D721Med (cell line): ENCODE measurements around the gene SCLY.

ENCODE experiments used
- DNase-seq: peaks from one replicate; pipeline ENCODE4 v3.0.0; 2011; ENCODE audit warnings: low spot score; ENCODE audit not compliant: insufficient read length
- FAIRE-seq: peaks from 2 replicates; lab custom pipeline; 2011; peaks lifted over from hg19 to GRCh38; lab: Jason Lieb, UNC
- TF ChIP-seq, protein P1 (sequence below): IDR thresholded peaks from 2 replicates; pipeline ENCODE4 v1.5.1; 2012; ENCODE audit warnings: mild to moderate bottlenecking, control low read depth; ENCODE audit not compliant: insufficient read depth; ENCODE audit errors: missing control alignments

The SCLY gene

DNA sequence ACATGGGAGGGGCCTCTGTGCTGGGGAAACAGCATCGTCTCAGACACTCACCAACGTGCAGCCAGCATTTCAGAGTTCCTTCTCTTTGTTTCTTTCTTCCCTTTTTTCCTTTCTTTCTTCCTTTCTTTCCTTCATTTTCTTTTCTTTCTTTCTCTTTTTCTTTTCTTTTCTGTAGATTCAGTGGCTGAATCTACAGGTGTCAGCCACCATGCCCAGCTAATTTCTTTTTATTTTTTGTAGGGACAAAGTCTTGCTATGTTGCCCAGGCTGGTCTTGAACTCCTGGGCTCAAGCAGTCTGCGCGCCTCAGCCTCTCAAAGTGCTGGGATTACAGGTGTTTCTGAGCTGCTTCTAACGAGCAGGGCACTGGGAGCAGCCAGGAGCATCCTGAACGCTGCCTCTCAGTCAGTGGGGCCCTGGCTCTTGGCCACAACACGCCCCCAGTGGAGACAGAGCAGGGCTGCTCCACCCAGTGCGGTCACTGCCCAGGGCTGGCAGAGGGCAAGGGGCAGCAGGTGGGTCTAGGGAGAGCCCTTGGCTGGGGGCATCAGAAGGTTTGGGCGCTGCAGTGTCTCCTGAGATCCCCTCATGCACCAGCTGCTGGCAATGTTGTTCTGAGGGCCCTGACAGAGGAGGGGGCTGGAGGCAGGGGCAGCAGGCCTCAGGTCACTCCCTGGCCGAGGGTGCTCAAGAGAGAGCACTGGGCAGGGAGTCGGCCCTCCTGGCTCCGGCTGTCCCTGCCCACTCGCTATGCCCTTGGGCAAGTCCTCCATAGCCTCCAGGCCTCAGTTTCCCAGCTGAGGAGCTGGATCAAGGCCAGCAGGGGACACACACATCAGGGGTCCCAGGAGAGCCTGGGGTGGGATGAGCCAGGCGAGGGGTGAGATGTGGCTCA is 72.9 kb downstream of the SCLY start:
- DNase-seq (no peak), FAIRE-seq (no peak)
- TF ChIP-seq, protein P1, sequence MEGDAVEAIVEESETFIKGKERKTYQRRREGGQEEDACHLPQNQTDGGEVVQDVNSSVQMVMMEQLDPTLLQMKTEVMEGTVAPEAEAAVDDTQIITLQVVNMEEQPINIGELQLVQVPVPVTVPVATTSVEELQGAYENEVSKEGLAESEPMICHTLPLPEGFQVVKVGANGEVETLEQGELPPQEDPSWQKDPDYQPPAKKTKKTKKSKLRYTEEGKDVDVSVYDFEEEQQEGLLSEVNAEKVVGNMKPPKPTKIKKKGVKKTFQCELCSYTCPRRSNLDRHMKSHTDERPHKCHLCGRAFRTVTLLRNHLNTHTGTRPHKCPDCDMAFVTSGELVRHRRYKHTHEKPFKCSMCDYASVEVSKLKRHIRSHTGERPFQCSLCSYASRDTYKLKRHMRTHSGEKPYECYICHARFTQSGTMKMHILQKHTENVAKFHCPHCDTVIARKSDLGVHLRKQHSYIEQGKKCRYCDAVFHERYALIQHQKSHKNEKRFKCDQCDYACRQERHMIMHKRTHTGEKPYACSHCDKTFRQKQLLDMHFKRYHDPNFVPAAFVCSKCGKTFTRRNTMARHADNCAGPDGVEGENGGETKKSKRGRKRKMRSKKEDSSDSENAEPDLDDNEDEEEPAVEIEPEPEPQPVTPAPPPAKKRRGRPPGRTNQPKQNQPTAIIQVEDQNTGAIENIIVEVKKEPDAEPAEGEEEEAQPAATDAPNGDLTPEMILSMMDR: no peak

DNA sequence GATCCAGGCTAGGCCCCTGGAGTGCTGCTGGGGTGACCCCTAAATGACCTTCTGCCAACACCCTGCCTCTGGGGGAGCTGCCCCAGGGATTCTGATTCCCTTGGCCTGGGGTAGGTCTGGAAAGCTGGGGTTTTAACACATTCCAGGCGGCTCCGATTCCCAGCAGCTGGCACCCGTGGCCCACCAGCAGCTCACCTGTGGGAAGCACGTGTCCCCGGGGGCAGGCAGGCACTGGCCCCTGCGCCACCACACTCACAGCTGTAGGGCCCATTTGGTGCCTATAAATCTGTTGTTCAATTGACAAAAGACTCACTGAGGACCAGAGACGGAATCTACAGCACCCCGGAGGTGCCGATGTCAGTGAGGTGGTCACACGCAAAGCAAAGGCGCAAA is 73.6 kb downstream of the SCLY start:
- TF ChIP-seq, protein P1: no peak
- DNase-seq (no peak), FAIRE-seq (no peak)

DNA sequence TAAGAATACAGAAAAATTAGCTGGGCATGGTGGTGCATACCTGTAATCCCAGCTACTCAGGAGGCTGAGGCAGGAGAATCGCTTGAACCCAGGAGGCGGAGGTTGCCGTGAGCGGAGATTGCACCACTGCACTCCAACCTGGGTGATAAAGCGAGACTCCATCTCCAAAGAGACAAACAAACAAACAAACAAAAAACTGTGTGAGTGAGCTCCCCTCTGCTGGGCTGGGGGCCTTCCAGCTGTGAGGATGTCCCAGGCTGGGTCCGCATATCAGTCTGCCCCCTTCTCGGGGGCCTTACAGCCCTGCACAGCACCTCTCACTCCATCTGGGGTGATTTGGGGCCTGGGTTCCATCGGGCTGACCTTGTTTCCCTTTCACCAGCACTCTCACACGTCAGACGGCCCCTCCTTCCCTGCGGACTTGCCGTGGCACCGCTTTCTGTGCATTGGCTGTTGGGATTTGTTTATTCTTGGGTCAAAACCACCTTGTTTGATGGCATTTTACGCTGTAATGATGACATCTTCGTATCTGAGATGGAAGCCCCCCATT is 74.9 kb downstream of the SCLY start:
- no peak for DNase-seq
- TF ChIP-seq, protein P1: no peak
- FAIRE-seq: no peak

DNA sequence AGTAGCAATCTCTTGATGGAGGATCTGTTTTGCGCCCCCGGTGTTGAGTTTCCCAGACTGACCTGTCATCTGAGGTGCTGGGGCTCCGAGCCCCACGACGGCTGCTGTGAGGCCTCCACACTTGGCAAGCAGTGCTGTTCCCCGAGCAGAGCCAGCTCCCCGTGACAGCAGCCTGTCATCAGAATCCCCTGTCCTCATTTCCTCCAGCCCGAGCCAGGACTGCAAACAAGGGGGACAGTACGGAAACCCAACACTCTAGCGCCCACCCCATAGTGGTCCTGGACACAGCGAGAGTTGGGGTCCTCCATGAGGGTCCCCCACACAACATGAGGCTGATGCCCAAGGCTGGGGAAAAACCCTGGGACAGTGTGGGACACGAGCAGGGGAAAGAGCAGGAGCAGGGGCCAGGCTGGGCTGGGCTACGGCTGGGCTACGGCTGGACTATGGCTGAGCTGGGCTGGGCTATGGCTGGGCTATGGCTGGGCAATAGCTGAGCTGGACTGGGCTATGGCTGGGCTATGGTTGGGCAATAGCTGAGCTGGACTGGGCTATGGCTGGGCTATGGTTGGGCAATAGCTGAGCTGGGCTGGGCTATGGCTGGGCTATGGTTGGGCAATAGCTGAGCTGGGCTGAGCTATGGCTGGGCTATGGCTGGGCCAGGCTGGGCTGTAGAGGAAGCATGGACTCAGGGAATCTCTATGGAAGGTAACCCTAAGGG is 76.2 kb downstream of the SCLY start:
- TF ChIP-seq, protein P1: no peak
- FAIRE-seq: no peak
- no peak for DNase-seq

DNA sequence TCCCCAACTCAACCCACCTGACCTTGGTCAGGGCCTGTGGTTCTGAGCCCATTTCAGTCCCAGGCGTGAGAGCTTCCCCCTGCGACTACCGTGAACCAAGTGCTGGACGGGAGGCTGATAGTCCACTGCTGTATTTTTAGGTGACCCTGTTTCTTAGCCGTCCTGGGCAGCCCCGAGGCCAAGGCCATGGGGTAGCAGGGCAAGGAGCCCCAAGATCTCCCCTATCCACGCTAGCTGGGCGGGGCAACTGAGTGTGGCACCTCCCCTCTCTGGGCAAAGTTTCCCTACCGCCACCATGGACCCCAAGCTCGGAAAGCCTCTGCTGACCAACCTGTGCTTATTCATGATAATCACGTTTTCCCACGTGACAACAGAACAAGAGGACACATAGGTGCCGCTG is 77.1 kb downstream of the SCLY start:
- TF ChIP-seq, protein P1: no peak
- FAIRE-seq (no peak), DNase-seq (no peak)

DNA sequence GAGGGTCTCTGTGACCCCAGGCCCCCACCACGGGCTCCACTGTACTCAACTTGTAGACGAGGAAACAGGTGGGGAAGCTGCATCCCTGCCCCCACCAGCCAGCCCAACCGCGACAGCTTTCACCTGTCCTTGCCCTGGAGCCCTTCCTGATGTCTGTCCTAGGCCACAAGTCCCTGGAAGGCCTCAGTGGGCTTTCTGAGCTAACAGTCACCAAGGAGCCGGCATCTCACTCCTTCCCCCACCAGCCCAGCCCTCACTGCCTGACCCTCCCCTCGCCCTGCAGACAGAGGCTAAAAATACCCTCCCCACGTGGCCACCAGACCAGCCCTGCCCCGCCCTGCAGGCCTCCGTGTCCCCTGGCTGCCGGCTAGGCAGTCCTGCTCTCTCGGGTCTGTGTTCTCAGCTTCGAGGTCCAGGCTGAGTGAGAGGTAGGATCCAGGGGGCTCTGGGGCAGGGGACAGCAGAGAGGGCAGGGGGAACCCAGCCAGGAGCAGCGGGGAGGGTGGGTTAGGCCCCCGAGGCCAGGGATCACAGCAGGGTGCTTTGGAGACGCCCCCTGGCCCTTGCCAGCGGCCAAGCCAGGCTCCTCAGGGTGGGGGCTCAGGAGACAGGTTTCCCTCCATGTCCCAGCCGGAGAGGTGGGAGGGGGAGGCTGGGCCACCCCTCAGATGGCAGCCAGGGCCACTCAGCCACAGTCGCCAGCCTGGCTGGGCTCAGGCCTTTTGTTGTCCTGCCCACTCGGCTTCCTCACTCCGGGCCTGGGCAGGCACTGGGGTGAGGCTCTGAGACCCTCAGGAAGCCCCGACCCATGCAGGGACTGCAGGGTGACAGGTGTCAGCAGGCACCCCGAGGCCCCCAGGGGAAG is 77.8 kb downstream of the SCLY start, which contains the start of gene KLHL30:
Gene KLHL30 (plus strand): TSS at position 338 of the 865 bp plus-strand sequence. CDS start 2,087 bp downstream, outside the sequence.
- DNase-seq: no peak
- TF ChIP-seq, protein P1: no peak

More for the DNA sequence above, 77.8 kb downstream of the SCLY start, which contains the start of gene KLHL30:
- no peak for FAIRE-seq
